Renal pelvis (tissue), 4 donors: Measurements from ENCODE around the gene RAC2. TPM values are rescaled to one million over a fixed set of nuclear protein-coding genes. Genes with fewer than 3 reads are reported as not detected.

Experiments
- DNase-seq: peaks from one replicate; pipeline ENCODE4 v3.0.0-alpha.2; 2013
- polyA plus RNA-seq, 3 donors: library from polyadenylated mRNA; unstranded; fragments of 120-200 nt; gene quantifications; one replicate each; pipeline ENCODE4 v1.2.1, GENCODE V29; 2013; ENCODE audit not compliant: insufficient read length in 3 of 3

RAC2 gene
- polyA plus RNA-seq, 3 donors: 5.5 to 7.5 (median 6.3) TPM

- no peak for DNase-seq
Observed at GRCh38 chr22:37177755-37178154, 66.3 kb downstream of the RAC2 start.

GRCh38 chr22:37177221-37177620 is 66.8 kb downstream of the RAC2 start:
- DNase-seq: no peak

DNA sequence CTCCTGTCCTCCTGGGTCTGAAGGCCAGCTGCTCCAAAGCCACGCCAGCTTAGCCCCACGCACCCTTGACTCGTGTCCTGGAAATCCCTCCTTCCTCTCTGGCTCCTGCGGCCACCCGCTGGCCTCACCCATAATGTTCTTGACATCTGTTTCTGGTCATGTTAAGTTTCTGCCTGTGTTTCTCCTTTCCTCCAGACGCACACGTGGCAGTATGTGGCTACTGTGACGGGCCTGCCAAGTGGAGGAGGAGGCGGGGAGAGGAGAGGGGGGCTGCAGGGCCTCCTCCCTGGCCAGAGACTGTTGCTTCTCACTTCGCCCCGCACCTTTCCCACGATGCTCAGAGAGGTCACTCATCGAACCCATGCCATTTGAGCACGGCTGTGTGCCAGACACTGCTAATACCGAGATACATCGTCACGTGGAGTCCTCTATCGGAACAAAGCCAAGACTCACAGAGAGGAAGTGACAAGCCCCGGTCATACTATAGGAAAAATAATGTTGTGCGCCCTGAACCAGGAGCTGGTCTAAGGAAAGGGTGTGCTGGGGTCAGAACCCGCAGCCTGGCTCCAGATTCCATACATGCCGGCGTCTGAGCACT is 67.5 kb downstream of the RAC2 start:
- DNase-seq: peak; percentile 81

GRCh38 chr22:37175414-37176281 is 68.4 kb downstream of the RAC2 start:
- DNase-seq: no peak

Other genes starting within 250 kb of the RAC2 start
- gene TST, start 224.8 kb downstream of the RAC2 start, polyA plus RNA-seq: 10 to 100 TPM; 56.6 to 74.2 (median 62.0) TPM
- gene MPST, start 224.5 kb downstream of the RAC2 start, polyA plus RNA-seq: 10 to 100 TPM; 69.7 to 83.9 (median 76.8) TPM
- gene KCTD17, start 192.5 kb downstream of the RAC2 start, polyA plus RNA-seq: 10 to 100 TPM; 26.0 to 34.5 (median 32.8) TPM
- gene TMPRSS6, start 134.6 kb downstream of the RAC2 start, polyA plus RNA-seq: under 1 TPM; 0.24 to 0.53 (median 0.44) TPM
- 1 to 10 TPM in 2 of 3 donors, under 1 TPM in 1; 0.81 to 1.4 (median 1.4) TPM for gene IL2RB, start 94.4 kb downstream of the RAC2 start, polyA plus RNA-seq
- gene C1QTNF6, start 56.0 kb downstream of the RAC2 start, polyA plus RNA-seq: 10 to 100 TPM; 32.3 to 38.8 (median 34.5) TPM
- 1 to 10 TPM; 1.1 to 1.2 (median 1.2) TPM for gene SSTR3, start 31.8 kb downstream of the RAC2 start, polyA plus RNA-seq
- 1 to 10 TPM; 3.6 to 4.7 (median 4.5) TPM for gene CYTH4, start 38.2 kb upstream of the RAC2 start, polyA plus RNA-seq
- 1 to 10 TPM; 1.5 to 2.7 (median 1.6) TPM for gene ELFN2, start 183.2 kb upstream of the RAC2 start, polyA plus RNA-seq
- 10 to 100 TPM in 2 of 3 donors, 1 to 10 TPM in 1; 8.5 to 12.4 (median 11.1) TPM for gene MFNG, start 242.1 kb upstream of the RAC2 start, polyA plus RNA-seq